Measurements from ENCODE around the gene PCBD1. TPM values are rescaled to one million over a fixed set of nuclear protein-coding genes. Genes with fewer than 3 reads are reported as not detected.

The PCBD1 gene
- total RNA-seq, 1 donor from 2014 or later: 162 TPM

DNA sequence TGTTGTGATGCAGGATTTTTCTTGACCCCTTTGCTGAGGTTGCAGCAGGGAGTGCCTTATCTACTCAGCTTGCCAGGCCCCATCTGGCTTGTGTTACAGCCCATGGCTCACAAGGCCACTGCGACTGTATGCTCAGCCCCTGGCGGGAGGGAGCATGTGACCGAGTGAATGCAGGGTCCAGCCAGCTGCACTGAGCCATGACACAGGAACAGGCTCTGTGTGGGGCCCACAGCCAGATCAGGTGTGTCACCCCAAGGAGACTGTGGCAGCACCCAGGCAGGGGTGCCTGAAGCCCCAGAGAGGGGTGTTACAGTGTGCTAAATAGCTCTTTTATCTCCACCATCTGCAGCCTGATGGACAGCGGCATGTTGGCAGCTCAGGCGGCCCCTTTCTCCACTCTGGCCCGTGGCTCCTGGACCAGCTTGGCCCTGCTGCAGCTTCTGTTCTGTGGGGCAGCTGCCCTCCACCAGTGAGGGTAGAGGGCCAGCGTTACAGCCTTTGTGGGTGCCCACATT lies 2.6 kb upstream of the PCBD1 start:
- TF ChIP-seq, protein P1, sequence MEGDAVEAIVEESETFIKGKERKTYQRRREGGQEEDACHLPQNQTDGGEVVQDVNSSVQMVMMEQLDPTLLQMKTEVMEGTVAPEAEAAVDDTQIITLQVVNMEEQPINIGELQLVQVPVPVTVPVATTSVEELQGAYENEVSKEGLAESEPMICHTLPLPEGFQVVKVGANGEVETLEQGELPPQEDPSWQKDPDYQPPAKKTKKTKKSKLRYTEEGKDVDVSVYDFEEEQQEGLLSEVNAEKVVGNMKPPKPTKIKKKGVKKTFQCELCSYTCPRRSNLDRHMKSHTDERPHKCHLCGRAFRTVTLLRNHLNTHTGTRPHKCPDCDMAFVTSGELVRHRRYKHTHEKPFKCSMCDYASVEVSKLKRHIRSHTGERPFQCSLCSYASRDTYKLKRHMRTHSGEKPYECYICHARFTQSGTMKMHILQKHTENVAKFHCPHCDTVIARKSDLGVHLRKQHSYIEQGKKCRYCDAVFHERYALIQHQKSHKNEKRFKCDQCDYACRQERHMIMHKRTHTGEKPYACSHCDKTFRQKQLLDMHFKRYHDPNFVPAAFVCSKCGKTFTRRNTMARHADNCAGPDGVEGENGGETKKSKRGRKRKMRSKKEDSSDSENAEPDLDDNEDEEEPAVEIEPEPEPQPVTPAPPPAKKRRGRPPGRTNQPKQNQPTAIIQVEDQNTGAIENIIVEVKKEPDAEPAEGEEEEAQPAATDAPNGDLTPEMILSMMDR (IDR thresholded peaks at IDR 0.05; ENCODE audit: unreplicated experiment): no peak
- Mint-ChIP-seq H3K27me3 (no peaks in the 10 kb centered on the region), H3K9me3 (ENCODE audit: low read depth) (no peaks in the 10 kb centered on the region), H3K4me1 (ENCODE audit: low read depth) (peaks cover 24% of the 10 kb centered on the region), H3K36me3 (ENCODE audit: insufficient read depth) (no peaks in the 10 kb centered on the region), H3K27ac (no peak overlapping the region), H3K4me3 (ENCODE audit: low read depth) (no peak overlapping the region)
- DNase-seq (ENCODE audit: low spot score, unreplicated experiment): no peak

DNA sequence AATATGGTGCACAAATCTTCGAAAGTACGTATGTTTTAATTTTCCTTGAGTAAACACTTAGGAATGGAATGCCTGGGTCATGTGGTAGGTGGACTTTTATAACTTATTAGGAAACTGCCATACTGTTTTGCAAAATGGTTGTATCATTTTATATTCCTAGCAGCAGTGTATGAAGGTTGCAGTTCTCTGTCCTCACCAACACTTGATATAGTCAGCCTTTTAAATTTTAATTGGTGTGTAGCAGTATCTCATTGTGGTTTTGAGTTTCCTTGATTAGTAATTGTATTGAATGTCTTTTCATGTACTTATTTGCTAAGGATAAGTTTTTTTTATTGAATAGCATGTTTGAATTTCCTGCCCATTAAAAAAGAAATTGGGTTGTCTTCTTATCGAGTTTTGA lies 926 bp upstream of the PCBD1 start:
- Mint-ChIP-seq H3K9me3 (ENCODE audit: low read depth) (no peaks in the 10 kb centered on the region), H3K27ac (no peak overlapping the region), H3K4me1 (ENCODE audit: low read depth) (peaks cover 24% of the 10 kb centered on the region), H3K4me3 (ENCODE audit: low read depth) (no peak overlapping the region), H3K27me3 (no peaks in the 10 kb centered on the region), H3K36me3 (ENCODE audit: insufficient read depth) (peaks cover 9% of the 10 kb centered on the region)
- TF ChIP-seq, protein P1 (IDR thresholded peaks at IDR 0.05; ENCODE audit: unreplicated experiment): no peak
- DNase-seq (ENCODE audit: low spot score, unreplicated experiment): no peak

DNA sequence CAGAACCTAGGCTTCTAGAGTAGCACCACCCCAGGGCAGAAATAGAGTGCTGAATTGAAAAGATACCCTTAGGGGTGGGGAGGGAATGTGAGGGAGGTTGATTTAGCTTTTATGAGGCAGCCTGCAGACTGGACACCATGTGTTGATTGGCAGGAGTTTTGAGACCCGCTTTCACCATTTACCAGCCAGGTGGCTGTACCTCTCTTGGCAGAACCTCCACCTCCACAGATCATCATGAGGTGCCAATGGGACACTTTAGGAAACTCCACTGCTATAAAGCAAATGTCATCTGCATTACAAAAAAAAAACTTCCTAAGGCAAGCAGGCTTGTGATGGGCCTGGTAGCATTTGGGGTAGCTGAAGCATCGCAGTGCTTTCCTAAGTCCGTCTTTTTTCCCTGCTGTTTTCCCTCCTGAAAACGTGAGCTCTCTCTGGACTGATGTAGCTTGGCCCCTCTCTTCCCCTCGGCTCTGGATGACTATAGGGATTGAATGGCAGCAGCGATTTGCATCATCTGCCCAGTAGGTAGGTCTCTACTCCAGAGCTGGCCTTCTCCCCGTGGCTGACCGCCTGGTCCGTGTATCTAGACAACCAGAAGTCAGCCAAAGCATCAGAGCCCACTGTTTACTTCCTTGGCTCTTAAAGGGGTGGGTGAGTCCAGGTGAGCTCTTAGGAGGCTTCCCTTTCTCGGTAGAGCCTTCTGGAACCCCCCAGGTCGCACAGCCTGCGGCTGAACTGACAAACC lies 1.3 kb downstream of the PCBD1 start:
- Mint-ChIP-seq H3K27ac (peak overlapping the region; percentile 88), H3K27me3 (no peaks in the 10 kb centered on the region), H3K4me3 (ENCODE audit: low read depth) (peak overlapping the region; percentile 82), H3K9me3 (ENCODE audit: low read depth) (no peaks in the 10 kb centered on the region), H3K4me1 (ENCODE audit: low read depth) (peaks cover 21% of the 10 kb centered on the region), H3K36me3 (ENCODE audit: insufficient read depth) (peaks cover 17% of the 10 kb centered on the region)
- TF ChIP-seq, protein P1 (IDR thresholded peaks at IDR 0.05; ENCODE audit: unreplicated experiment): no peak
- no peak for DNase-seq (ENCODE audit: low spot score, unreplicated experiment)

DNA sequence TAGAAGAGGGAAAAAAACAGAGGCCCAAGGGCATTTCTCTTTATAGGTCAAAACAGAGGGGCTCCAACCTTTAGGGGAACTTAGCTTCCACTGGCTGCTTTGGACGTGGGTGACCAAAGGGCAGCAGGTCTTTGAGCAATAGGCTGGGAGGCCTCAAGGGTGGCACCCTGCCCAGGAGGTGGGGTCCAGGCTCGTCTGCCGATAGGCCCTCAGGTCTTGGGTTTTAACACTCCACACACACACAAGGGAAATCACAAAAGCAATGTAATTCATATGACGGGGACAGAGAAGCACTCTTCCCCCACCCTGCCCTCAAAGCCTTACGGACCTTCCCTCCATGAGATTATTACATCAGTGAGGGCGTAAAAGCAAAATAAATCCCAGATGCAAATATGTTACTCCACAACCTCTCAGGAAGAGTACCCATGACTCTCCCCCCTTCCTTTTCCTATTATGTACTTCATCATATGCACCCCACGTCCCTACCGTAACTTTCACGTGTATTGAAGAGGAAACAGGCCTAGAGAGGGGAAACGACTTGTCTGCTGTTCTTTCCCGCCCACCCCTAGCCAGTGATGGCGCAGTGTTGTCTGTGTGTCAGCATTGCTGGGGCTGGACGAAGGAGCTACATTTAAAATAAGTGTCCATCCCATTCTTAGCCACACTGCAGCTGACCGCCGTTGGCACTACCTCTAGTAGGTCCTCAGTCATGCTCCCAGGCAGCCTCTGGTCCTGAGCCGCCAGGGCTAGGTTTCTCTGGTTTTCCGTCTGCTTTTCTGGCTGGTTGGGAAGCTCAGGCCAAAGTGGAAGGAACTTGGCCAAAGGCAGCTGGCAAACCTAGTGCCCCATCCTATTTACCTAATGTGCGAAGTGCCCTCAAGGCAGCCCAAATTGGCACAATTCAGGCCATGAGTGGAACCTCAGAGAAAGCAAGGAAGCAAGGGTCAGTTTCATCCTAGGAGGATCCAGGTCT lies 2.1 kb downstream of the PCBD1 start:
- H3K4me3 Mint-ChIP-seq (ENCODE audit: low read depth): peak overlapping the region; percentile 82
- TF ChIP-seq, protein P1 (IDR thresholded peaks at IDR 0.05; ENCODE audit: unreplicated experiment): no peak
- H3K36me3 Mint-ChIP-seq (ENCODE audit: insufficient read depth): peaks cover 20% of the 10 kb centered on the region
- H3K4me1 Mint-ChIP-seq (ENCODE audit: low read depth): peaks cover 20% of the 10 kb centered on the region
- no peak overlapping the region for H3K27ac Mint-ChIP-seq
- no peak for DNase-seq (ENCODE audit: low spot score, unreplicated experiment)
- H3K27me3 Mint-ChIP-seq: no peaks in the 10 kb centered on the region
- no peaks in the 10 kb centered on the region for H3K9me3 Mint-ChIP-seq (ENCODE audit: low read depth)

DNA sequence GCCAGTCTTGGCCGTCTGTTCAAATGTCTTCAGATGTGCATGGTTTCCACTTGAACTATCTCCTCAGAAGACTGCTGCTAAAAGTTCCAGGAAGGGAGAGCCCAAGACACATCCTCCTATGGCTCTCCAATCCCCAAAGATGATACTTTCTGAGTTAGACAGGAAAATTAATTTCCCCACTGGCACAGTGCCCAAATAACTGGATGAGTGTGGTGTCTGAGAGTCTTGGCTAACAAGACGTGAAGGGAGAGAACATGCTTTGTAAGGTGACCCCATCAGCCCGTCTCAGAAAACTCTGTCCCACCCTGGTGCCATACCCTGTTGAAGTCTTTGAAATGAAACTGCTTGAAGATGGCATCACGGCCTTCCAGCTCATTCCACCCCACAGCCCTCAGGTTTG lies 2.9 kb downstream of the PCBD1 start:
- DNase-seq (ENCODE audit: low spot score, unreplicated experiment): no peak
- H3K4me1 Mint-ChIP-seq (ENCODE audit: low read depth): peaks cover 13% of the 10 kb centered on the region
- H3K27ac Mint-ChIP-seq: no peak overlapping the region
- H3K36me3 Mint-ChIP-seq (ENCODE audit: insufficient read depth): peaks cover 20% of the 10 kb centered on the region
- no peaks in the 10 kb centered on the region for H3K9me3 Mint-ChIP-seq (ENCODE audit: low read depth)
- TF ChIP-seq, protein P1 (IDR thresholded peaks at IDR 0.05; ENCODE audit: unreplicated experiment): no peak
- peak overlapping the region; percentile 37 for H3K4me3 Mint-ChIP-seq (ENCODE audit: low read depth)
- no peaks in the 10 kb centered on the region for H3K27me3 Mint-ChIP-seq
